Hepatocyte (in vitro differentiated cells): Measurements from ENCODE around the gene PRSS8.

ENCODE experiments used
- CTCF ChIP-seq: fragments of 200-600 bp; sonication (generic); IDR thresholded peaks from 2 replicates; pipeline ENCODE4 v1.5.1; 2016; ENCODE audit warnings: antibody characterized with exemption, mild to moderate bottlenecking; ENCODE audit not compliant: poor library complexity
- EZH2phosphoT487 ChIP-seq: fragments of 200-600 bp; sonication (generic); IDR thresholded peaks from one replicate; pipeline ENCODE4 v1.6.1; 2018; ENCODE audit warnings: antibody characterized with exemption, mild to moderate bottlenecking, low read depth, moderate library complexity; ENCODE audit not compliant: unreplicated experiment, severe bottlenecking

- TF ChIP-seq CTCF: no peak
- no peak for TF ChIP-seq EZH2phosphoT487
Observed at GRCh38 chr16:31130336-31130891, 5.1 kb downstream of the PRSS8 start.
